GM21367 (cell line): ENCODE results near the gene MYO18B.

ENCODE experiments used
- ATAC-seq: cut with Tn5 transposase; IDR thresholded peaks from one replicate; pipeline ENCODE4 v1.9.1; 2021; ENCODE audit not compliant: unreplicated experiment

Gene MYO18B

GRCh38 chr22:26068571-26068970 is 326.6 kb downstream of the MYO18B start:
- no peak for ATAC-seq

- no peak for ATAC-seq
Observed at GRCh38 chr22:26072621-26073020, 330.6 kb downstream of the MYO18B start.

GRCh38 chr22:26075251-26075650 is 333.3 kb downstream of the MYO18B start:
- ATAC-seq, result no peak

GRCh38 chr22:26079009-26079408 is 337.0 kb downstream of the MYO18B start:
- no peak for ATAC-seq
